Activated CD8-positive, alpha-beta T cell treated with anti-CD3 and anti-CD28 coated beads for 36 hours (primary cell): Measurements from ENCODE around the gene CLIP1. TPM values are rescaled to one million over a fixed set of nuclear protein-coding genes. Genes with fewer than 3 reads are reported as not detected.
A peak's percentile ranks its signal among the peaks of the same experiment; 100 is the strongest.

Experiments
- ATAC-seq: fragments of 200-7000 bp; cut with Tn5 transposase; one replicate; pipeline ENCODE4 v1.10.0; 2021; ENCODE audit warnings: mild to moderate bottlenecking, moderate library complexity
- CTCF ChIA-PET: fragments of 350-600 bp; sonication (Branson Sonifier 250); formaldehyde crosslinking; loops from one replicate; lab custom pipeline; 2021; ENCODE audit warnings: antibody characterized with exemption; lab: Charles Lee
- POLR2A ChIA-PET: fragments of 350-600 bp; sonication (Branson Sonifier 250); formaldehyde crosslinking; loops from one replicate; lab custom pipeline; 2021; ENCODE audit warnings: antibody characterized with exemption; lab: Charles Lee
- DNase-seq: peaks from one replicate; pipeline ENCODE4 v3.0.0-alpha.2; 2020
- H3K27ac Mint-ChIP-seq: one replicate; pipeline ENCODE4 v1.8.0; 2021; ENCODE audit warnings: mild to moderate bottlenecking, mixed read lengths
- H3K27me3 Mint-ChIP-seq: one replicate; pipeline ENCODE4 v1.8.0; 2021; ENCODE audit warnings: mixed read lengths
- H3K36me3 Mint-ChIP-seq: one replicate; pipeline ENCODE4 v1.8.0; 2021; ENCODE audit warnings: low read depth, mixed read lengths
- H3K4me1 Mint-ChIP-seq: one replicate; pipeline ENCODE4 v1.8.0; 2021; ENCODE audit warnings: low read depth, mixed read lengths
- H3K4me3 Mint-ChIP-seq: one replicate; pipeline ENCODE4 v1.8.0; 2021; ENCODE audit warnings: mild to moderate bottlenecking, moderate library complexity, mixed read lengths
- H3K9me3 Mint-ChIP-seq: one replicate; pipeline ENCODE4 v1.8.0; 2021; ENCODE audit warnings: mixed read lengths
- CTCF ChIP-seq: fragments of 200-600 bp; IDR thresholded peaks from one replicate; pipeline ENCODE4 v1.8.0; 2022; ENCODE audit warnings: antibody characterized with exemption, mild to moderate bottlenecking
- intact Hi-C: fragments of 100-400 bp; cut with micrococcal nuclease; formaldehyde crosslinking; loops from one replicate; pipeline ENCODE4 v1.10.0; 2022
- total RNA-seq, 2 experiments: library from RNA; stranded (reverse); gene quantifications; one replicate each; pipeline ENCODE4 v1.2.3, GENCODE V29; 2021

CLIP1 gene
- total RNA-seq, 2 experiments from 2014 or later = 29.4 to 32.4 TPM

DNA sequence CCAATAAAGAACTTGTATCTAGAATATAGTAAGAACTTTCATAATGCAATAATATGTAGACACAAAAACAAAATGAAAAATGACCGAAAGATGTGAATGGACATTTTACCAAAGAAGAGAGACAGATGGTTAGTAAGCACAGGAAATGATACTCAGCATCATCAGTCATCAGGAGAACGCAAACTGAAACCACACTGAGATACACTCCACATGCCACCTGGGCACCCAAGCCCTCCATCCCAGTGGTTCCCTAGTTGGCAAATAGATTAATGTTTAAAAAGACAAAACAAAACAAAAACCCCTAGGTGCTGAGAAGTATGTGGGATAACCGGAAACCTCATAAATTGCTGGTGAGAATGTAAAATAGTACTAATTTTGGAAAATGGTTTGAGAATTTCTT, 129.4 kb downstream of the CLIP1 start:
- Mint-ChIP-seq H3K9me3 (no peaks in the 10 kb centered on the region), H3K36me3 (peaks cover 14% of the 10 kb centered on the region), H3K4me3 (no peak overlapping the region), H3K27ac (no peak overlapping the region), H3K4me1 (peaks cover 4% of the 10 kb centered on the region), H3K27me3 (no peaks in the 10 kb centered on the region)
- ChIA-PET CTCF (no interaction called here), POLR2A (no interaction called here)
- no peak for ATAC-seq
- intact Hi-C loops = no loop called here
- peak; percentile 6 for DNase-seq
- TF ChIP-seq CTCF = no peak

GRCh38 chr12:122291431-122291830, 131.0 kb downstream of the CLIP1 start:
- Mint-ChIP-seq H3K4me3 (no peak overlapping the region), H3K27ac (no peak overlapping the region), H3K9me3 (no peaks in the 10 kb centered on the region), H3K4me1 (peaks cover 4% of the 10 kb centered on the region), H3K36me3 (peaks cover 10% of the 10 kb centered on the region), H3K27me3 (no peaks in the 10 kb centered on the region)
- TF ChIP-seq CTCF = no peak
- ATAC-seq (no peak), DNase-seq (no peak)
- ChIA-PET POLR2A (no interaction called here), CTCF (no interaction called here)
- intact Hi-C loops = no loop called here

GRCh38 chr12:122283680-122284079, 138.8 kb downstream of the CLIP1 start:
- DNase-seq = no peak
- no peak for ATAC-seq
- H3K36me3 Mint-ChIP-seq = peaks cover 1% of the 10 kb centered on the region
- ChIA-PET CTCF (no interaction called here), POLR2A (no interaction called here)
- no peak overlapping the region for H3K4me3 Mint-ChIP-seq
- no peaks in the 10 kb centered on the region for H3K9me3 Mint-ChIP-seq
- no peaks in the 10 kb centered on the region for H3K4me1 Mint-ChIP-seq
- no peaks in the 10 kb centered on the region for H3K27me3 Mint-ChIP-seq
- intact Hi-C loops = no loop called here
- no peak overlapping the region for H3K27ac Mint-ChIP-seq
- no peak for TF ChIP-seq CTCF

- POLR2A ChIA-PET = no interaction called here
- TF ChIP-seq CTCF = no peak
- no peaks in the 10 kb centered on the region for H3K9me3 Mint-ChIP-seq
- H3K4me1 Mint-ChIP-seq = no peaks in the 10 kb centered on the region
- CTCF ChIA-PET = interaction anchor here (0.7 to 1.3 kb wide), 2 partner anchors 74 to 383 kb away, joined by 3 to 5 read pairs; no protein-coding TSS in a partner anchor
- no peak overlapping the region for H3K4me3 Mint-ChIP-seq
- H3K36me3 Mint-ChIP-seq = peaks cover 1% of the 10 kb centered on the region
- intact Hi-C loops = no loop called here
- H3K27ac Mint-ChIP-seq = no peak overlapping the region
- no peaks in the 10 kb centered on the region for H3K27me3 Mint-ChIP-seq
- no peak for DNase-seq
- no peak for ATAC-seq
Measured at GRCh38 chr12:122282061-122282460, 140.4 kb downstream of the CLIP1 start.

DNA sequence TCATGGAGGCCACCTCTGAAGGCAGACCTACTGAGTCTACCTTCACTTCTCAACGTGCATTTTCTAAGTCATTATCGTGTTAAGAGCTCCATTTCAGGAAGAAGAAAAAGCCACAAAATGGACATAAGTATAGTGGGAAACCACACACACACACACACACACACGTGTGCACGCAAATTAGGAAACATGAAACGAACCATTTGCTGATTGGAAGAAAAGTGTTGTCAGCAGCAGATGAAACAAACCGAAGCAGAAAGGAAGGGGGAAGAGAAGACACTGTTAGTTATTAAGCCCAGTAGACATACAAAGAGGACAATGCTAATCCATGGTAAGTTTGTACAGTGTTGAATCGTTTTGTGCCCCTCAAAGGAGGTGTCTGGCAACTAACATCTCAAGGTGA, 146.2 kb downstream of the CLIP1 start:
- H3K4me3 Mint-ChIP-seq = no peak overlapping the region
- no peak for TF ChIP-seq CTCF
- CTCF ChIA-PET = interaction anchor here (1.6 kb wide), 1 partner anchor 10 kb away, joined by 4 read pairs; the partner anchor contains the start of gene VPS33A
- intact Hi-C loops = no loop called here
- H3K36me3 Mint-ChIP-seq = peaks cover 6% of the 10 kb centered on the region
- no peak overlapping the region for H3K27ac Mint-ChIP-seq
- DNase-seq = no peak
- POLR2A ChIA-PET = interaction anchor here (0.5 to 1.0 kb wide), 3 partner anchors 21 to 348 kb away, joined by 3 read pairs; no protein-coding TSS in a partner anchor
- no peaks in the 10 kb centered on the region for H3K9me3 Mint-ChIP-seq
- no peak for ATAC-seq
- no peaks in the 10 kb centered on the region for H3K4me1 Mint-ChIP-seq
- no peaks in the 10 kb centered on the region for H3K27me3 Mint-ChIP-seq
